Endometrial microvascular endothelial cells (primary cell): Measurements from ENCODE around the gene KCNJ6. TPM values are rescaled to one million over a fixed set of nuclear protein-coding genes. Genes with fewer than 3 reads are reported as not detected.
"Not testable (repeated sequence)": the region's sequence is repeated elsewhere in the genome, so short reads cannot be mapped to it uniquely, and the experiment has no call there.

Experiments used
- in situ Hi-C: cut with HindIII; loops from 2 replicates; pipeline ENCODE4 v1.10.0; 2017; ENCODE audit warnings: low sequenced_read_pairs, low pct_unique_long_range_greater_than_20kb; ENCODE audit errors: inconsistent ontology term
- total RNA-seq: library from RNA; depleted of rRNA; stranded (reverse); fragments of >200 nt; gene quantifications from one replicate; pipeline ENCODE4 v1.2.3, GENCODE V29; 2015; ENCODE audit errors: inconsistent ontology term

KCNJ6 gene
- total RNA-seq, 1 donor from 2014 or later, result not detected

GRCh38 chr21:37643862-37644261 lies 272.4 kb downstream of the KCNJ6 start:
- in situ Hi-C loops, result not testable (repeated sequence)

- in situ Hi-C loops, result no loop called here
Measured at GRCh38 chr21:37642493-37642892, 273.8 kb downstream of the KCNJ6 start.

GRCh38 chr21:37639756-37640155 lies 276.5 kb downstream of the KCNJ6 start:
- in situ Hi-C loops, result no loop called here

- in situ Hi-C loops, result no loop called here
Measured at GRCh38 chr21:37636152-37636860, 280.0 kb downstream of the KCNJ6 start.

- in situ Hi-C loops, result no loop called here
Measured at GRCh38 chr21:37631319-37632117, 284.7 kb downstream of the KCNJ6 start.

- in situ Hi-C loops, result no loop called here
Measured at GRCh38 chr21:37630872-37631271, 285.4 kb downstream of the KCNJ6 start.

GRCh38 chr21:37628362-37628761 lies 287.9 kb downstream of the KCNJ6 start:
- in situ Hi-C loops, result no loop called here

GRCh38 chr21:37627561-37627960 lies 288.7 kb downstream of the KCNJ6 start:
- in situ Hi-C loops, result no loop called here

- in situ Hi-C loops, result no loop called here
Measured at GRCh38 chr21:37627074-37627473, 289.2 kb downstream of the KCNJ6 start.

- in situ Hi-C loops, result no loop called here
Measured at GRCh38 chr21:37626320-37626719, 289.9 kb downstream of the KCNJ6 start.

GRCh38 chr21:37623689-37624088 lies 292.6 kb downstream of the KCNJ6 start:
- in situ Hi-C loops, result no loop called here

- in situ Hi-C loops, result no loop called here
Measured at GRCh38 chr21:37623183-37623582, 293.1 kb downstream of the KCNJ6 start.

GRCh38 chr21:37622755-37623154 lies 293.5 kb downstream of the KCNJ6 start:
- in situ Hi-C loops, result no loop called here

- in situ Hi-C loops, result no loop called here
Measured at GRCh38 chr21:37620401-37620800, 295.9 kb downstream of the KCNJ6 start.

GRCh38 chr21:37619464-37619974 lies 296.7 kb downstream of the KCNJ6 start:
- in situ Hi-C loops, result no loop called here

- in situ Hi-C loops, result no loop called here
Measured at GRCh38 chr21:37618081-37618480, 298.2 kb downstream of the KCNJ6 start.

GRCh38 chr21:37615962-37616361 lies 300.3 kb downstream of the KCNJ6 start:
- in situ Hi-C loops, result no loop called here

- in situ Hi-C loops, result no loop called here
Measured at GRCh38 chr21:37614351-37614875, 301.8 kb downstream of the KCNJ6 start.

- in situ Hi-C loops, result no loop called here
Measured at GRCh38 chr21:37607081-37607480, 309.2 kb downstream of the KCNJ6 start.

GRCh38 chr21:37606549-37606948 lies 309.7 kb downstream of the KCNJ6 start:
- in situ Hi-C loops, result no loop called here
